Uterus (tissue), 4 donors: ENCODE results near the gene RTL5. TPM values are rescaled to one million over a fixed set of nuclear protein-coding genes. Genes with fewer than 3 reads are reported as not detected.
A peak's percentile ranks its signal among the peaks of the same experiment; 100 is the strongest.

Source experiments
- DNase-seq, 2 donors: peaks; one replicate each; pipeline ENCODE4 v3.0.0-alpha.2; 2019 to 2020
- H3K27ac ChIP-seq, 2 donors: fragments of 200-600 bp; sonication (generic); 1 replicate in 1 of 2; 2 replicates in 1 of 2; pipeline ENCODE4 v1.5.1; 2016 to 2018
- H3K27me3 ChIP-seq, 2 donors: fragments of 200-600 bp; sonication (generic); one replicate each; pipeline ENCODE4 v1.5.1; 2018 to 2019; ENCODE audit warnings: control low read depth in 1 of 2
- H3K36me3 ChIP-seq, 2 donors: fragments of 200-600 bp; sonication (generic); one replicate each; pipeline ENCODE4 v1.5.1; 2019; ENCODE audit warnings: control low read depth in 1 of 2
- H3K4me1 ChIP-seq, 2 donors: fragments of 200-600 bp; sonication (generic); one replicate each; pipeline ENCODE4 v1.5.1; 2018 to 2019; ENCODE audit warnings: control low read depth in 1 of 2
- H3K4me3 ChIP-seq, 2 donors: fragments of 200-600 bp; sonication (generic); 1 replicate in 1 of 2; 2 replicates in 1 of 2; pipeline ENCODE4 v1.5.1; 2018 to 2019; ENCODE audit warnings: mild to moderate bottlenecking in 1 of 2
- H3K9me3 ChIP-seq, 2 donors: fragments of 200-600 bp; sonication (generic); one replicate each; pipeline ENCODE4 v1.5.1; 2019; ENCODE audit warnings: control low read depth in 1 of 2
- CTCF ChIP-seq, 4 experiments: fragments of 200-600 bp in 2 of 4; fragments of 450-650 bp in 2 of 4; sonication (generic) in 2 of 4; IDR thresholded peaks; one replicate each; pipeline ENCODE4 v1.5.1; 2016 to 2019; ENCODE audit warnings: antibody characterized with exemption in 4 of 4, mild to moderate bottlenecking in 2 of 4, moderate library complexity in 1 of 4
- POLR2A ChIP-seq, 2 donors: fragments of 450-650 bp; IDR thresholded peaks; one replicate each; pipeline ENCODE4 v1.6.1; 2016; ENCODE audit warnings: antibody characterized with exemption in 2 of 2, mild to moderate bottlenecking in 1 of 2, moderate library complexity in 1 of 2
- intact Hi-C: fragments of 100-400 bp; cut with DNase I; formaldehyde crosslinking; loops from one replicate; pipeline ENCODE4 v1.15.1; 2023; ENCODE audit warnings: low total_unique reads
- total RNA-seq, 4 donors: library from RNA; depleted of rRNA in 3 of 4; stranded (reverse); fragments of >200 nt in 3 of 4; gene quantifications; one replicate each; pipeline versions ENCODE4 v1.1.0 to v1.2.4, GENCODE V29; 2014 to 2023
- donor health status: DM: yes; HTN: yes; CAD: no.

RTL5 gene
- total RNA-seq, 4 donors from 2014 or later, result 2.3 to 23.3 (median 6.1) TPM

- Histone ChIP-seq H3K27me3 (no peaks in the 10 kb centered on the region), H3K9me3 (no peaks in the 10 kb centered on the region), H3K36me3 (no peaks in the 10 kb centered on the region), H3K27ac (peak overlapping the region in 1 of 2 donors; percentile 32), H3K4me1 (no peaks in the 10 kb centered on the region), H3K4me3 (no peak overlapping the region)
- intact Hi-C loops, result no loop called here
- DNase-seq, result peak in 1 of 2 donors; percentile 46
- TF ChIP-seq POLR2A (IDR thresholded peaks at IDR 0.05) (no peak), CTCF (IDR thresholded peaks at IDR 0.05) (no peak)
Observed at GRCh38 chrX:72079607-72080006, 52.1 kb downstream of the RTL5 start.

DNA sequence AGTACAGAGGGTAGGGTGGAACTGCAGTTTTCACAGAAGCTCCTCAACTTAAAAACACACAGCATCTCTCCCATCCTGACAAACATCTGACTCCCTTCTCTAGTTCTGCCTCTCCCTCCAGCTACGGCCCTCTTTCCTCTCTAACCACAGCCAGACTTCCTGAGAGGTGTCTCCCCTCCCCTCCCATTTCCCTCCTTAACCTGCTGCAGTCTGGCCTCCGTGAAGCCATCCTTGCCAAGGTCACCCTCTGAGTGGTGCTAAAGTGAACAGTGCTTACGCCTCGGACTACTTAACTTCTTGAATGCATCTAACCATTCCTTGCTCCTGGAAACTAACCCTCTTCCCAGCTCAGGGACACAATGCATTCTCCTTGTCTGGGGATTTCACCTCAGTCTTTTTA, 53.3 kb downstream of the RTL5 start:
- no peak overlapping the region for H3K4me3 ChIP-seq
- H3K27me3 ChIP-seq, result no peaks in the 10 kb centered on the region
- H3K9me3 ChIP-seq, result no peaks in the 10 kb centered on the region
- no peak for DNase-seq
- no peak overlapping the region for H3K27ac ChIP-seq
- intact Hi-C loops, result no loop called here
- no peaks in the 10 kb centered on the region for H3K4me1 ChIP-seq
- TF ChIP-seq CTCF (IDR thresholded peaks at IDR 0.05) (no peak), POLR2A (IDR thresholded peaks at IDR 0.05) (no peak)
- no peaks in the 10 kb centered on the region for H3K36me3 ChIP-seq

Other genes with a start within 250 kb of the RTL5 start
- gene NHSL2, start 221.1 kb downstream of the RTL5 start, total RNA-seq, result 10 to 100 TPM in 1 of 4 donors, 1 to 10 TPM in 3; 7.6 to 30.8 (median 9.1) TPM
- 10 to 100 TPM in 1 of 4 donors, 1 to 10 TPM in 2, not detected in 1; 1.3 to 15.0 (median 8.2) TPM for gene PIN4, start 49.8 kb upstream of the RTL5 start, total RNA-seq
- 1 to 10 TPM in 1 of 4 donors, under 1 TPM in 3; 0.26 to 3.5 (median 0.41) TPM for gene ERCC6L, start 107.1 kb upstream of the RTL5 start, total RNA-seq
- 1,000 to 10,000 TPM; 1,378 to 1,765 (median 1,533) TPM for gene RPS4X, start 145.3 kb upstream of the RTL5 start, total RNA-seq
- 10 to 100 TPM in 1 of 4 donors, not detected in 3; 14.5 TPM for gene CITED1, start 174.0 kb upstream of the RTL5 start, total RNA-seq